Urothelium cell line (cell line): ENCODE data around the gene SMCO3.

Experiments
- DNase-seq: peaks from one replicate; pipeline ENCODE4 v3.0.0; 2011; ENCODE audit warnings: low spot score, mixed read lengths
- FAIRE-seq: peaks from 2 replicates; lab custom pipeline; 2011; peaks lifted over from hg19 to GRCh38; lab: Jason Lieb, UNC

The SMCO3 gene

GRCh38 chr12:14828892-14829291, 14.9 kb upstream of the SMCO3 start:
- FAIRE-seq (no peak), DNase-seq (no peak)

DNA sequence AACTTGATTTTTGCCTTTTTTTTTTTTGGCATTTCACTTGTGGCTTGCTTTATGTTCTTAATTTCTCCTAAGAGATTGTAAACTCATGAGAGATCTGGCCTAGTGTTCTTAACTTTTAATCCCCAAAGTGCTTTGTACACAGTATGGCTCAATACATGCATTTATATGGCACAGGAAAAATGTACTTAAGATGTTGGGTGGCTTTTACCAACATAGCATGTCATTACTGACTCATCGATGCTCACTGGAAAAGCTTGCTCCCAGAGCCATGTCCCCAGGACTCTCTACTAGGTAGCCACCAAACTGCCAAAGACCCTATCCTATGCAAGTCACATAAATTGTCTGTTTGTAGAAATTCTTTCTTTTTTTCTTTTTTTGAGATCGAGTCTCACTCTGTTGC, 13.1 kb upstream of the SMCO3 start:
- FAIRE-seq (no peak), DNase-seq (no peak)

DNA sequence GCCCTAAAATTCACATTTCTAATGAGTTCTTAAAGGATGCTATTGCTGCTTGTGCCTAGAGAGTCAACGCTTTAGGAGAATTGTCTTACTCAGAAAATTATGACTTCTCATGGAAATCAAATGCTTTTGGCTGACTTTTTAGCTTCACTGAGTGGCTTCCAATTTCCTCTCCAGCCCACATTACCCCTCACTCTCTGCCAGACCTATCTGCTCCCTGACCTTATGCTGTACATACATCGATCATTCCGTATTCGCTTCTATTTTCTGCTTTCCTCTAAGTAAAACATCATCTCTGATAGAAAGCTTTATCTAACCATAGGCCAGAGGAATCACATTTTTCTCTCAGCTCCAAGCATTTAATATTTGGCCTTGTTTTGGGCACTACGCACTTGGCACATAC, 12.5 kb upstream of the SMCO3 start:
- DNase-seq (no peak), FAIRE-seq (no peak)

- no peak for FAIRE-seq
Measured at GRCh38 chr12:14825256-14825655, 11.3 kb upstream of the SMCO3 start.

GRCh38 chr12:14824012-14824634, 10.1 kb upstream of the SMCO3 start:
- FAIRE-seq: no peak
- DNase-seq: no peak

More at GRCh38 chr12:14825256-14825655, 11.3 kb upstream of the SMCO3 start:
- DNase-seq: no peak

- DNase-seq (no peak), FAIRE-seq (no peak)
Measured at GRCh38 chr12:14811486-14811885, 2.5 kb downstream of the SMCO3 start.

DNA sequence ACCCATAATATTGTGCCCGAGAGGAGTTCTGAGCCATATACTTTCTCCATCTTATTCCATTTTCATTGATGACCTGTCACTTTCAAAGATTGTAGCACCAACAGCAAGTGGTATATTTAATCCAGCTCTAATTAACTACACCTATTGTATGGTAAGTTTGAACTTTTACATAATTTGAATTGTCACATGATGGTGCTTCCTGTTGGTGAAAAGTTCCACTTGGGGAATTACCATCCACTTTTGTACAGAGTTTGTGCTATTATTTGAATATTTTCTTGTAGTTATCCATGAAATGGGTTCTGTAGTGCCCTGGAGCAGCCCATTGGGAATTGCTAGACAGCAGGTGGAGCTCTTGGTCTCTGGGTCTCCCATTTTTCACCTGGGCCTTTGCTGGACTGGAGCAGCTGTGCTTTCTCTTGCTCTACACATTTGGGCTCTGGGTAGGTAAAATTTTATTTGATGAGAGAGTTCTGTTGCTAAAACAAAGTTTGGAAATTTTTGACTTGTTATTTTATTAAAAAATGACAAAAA, 3.0 kb downstream of the SMCO3 start:
- FAIRE-seq (peak; percentile 30), DNase-seq (peak; percentile 49)

GRCh38 chr12:14810167-14810952, 3.6 kb downstream of the SMCO3 start:
- DNase-seq (no peak), FAIRE-seq (no peak)

GRCh38 chr12:14803830-14804160, 10.2 kb downstream of the SMCO3 start:
- FAIRE-seq: no peak
- no peak for DNase-seq

GRCh38 chr12:14803011-14803829, 10.8 kb downstream of the SMCO3 start, which contains the start of the genes C12orf60 and WBP11:
C12orf60 (plus strand) TSS chr12:14803670; CDS start chr12:14822936, 19,266 bp downstream.
WBP11 (minus strand) TSS chr12:14803478; CDS start chr12:14801383, 2,095 bp downstream.
- peak; percentile 97 for DNase-seq
- FAIRE-seq: peak; percentile 88

DNA sequence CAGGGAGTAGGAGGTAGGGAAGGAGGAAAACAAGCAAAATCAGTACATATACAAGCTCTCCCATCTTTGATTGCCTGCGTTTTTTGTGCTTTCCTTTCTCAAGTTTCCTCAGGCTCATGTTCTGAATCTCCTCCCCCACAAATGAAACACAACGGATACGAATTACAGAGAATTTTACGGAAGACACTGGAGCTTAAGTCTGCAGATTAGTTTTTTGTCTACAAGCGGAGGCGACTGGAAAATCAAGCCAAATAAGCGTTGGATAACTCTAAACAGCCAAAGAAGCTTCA, 11.3 kb downstream of the SMCO3 start:
- FAIRE-seq (no peak), DNase-seq (no peak)

- no peak for DNase-seq
- FAIRE-seq: no peak
Measured at GRCh38 chr12:14802247-14802646, 11.7 kb downstream of the SMCO3 start.

GRCh38 chr12:14795028-14795448, 18.9 kb downstream of the SMCO3 start:
- no peak for FAIRE-seq

DNA sequence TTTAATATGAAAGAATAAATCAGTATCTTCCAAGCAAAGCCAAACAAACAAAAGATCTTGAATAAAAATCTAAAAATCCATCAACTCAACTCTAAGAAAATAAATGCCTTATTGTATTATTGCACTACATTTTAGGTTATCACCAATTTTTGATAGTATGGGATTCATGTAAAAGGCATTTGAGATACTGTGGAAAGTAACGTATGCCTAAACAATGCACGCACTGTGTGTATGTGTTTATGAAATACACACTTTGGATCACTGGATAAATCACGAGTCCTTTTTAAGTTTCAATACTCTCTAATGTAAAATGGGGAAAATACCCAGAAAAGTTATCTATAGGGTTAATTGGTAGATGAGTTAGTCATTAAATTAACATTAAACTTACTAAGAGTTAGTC, 28.4 kb downstream of the SMCO3 start:
- no peak for FAIRE-seq

More at GRCh38 chr12:14795028-14795448, 18.9 kb downstream of the SMCO3 start:
- DNase-seq: no peak

DNA sequence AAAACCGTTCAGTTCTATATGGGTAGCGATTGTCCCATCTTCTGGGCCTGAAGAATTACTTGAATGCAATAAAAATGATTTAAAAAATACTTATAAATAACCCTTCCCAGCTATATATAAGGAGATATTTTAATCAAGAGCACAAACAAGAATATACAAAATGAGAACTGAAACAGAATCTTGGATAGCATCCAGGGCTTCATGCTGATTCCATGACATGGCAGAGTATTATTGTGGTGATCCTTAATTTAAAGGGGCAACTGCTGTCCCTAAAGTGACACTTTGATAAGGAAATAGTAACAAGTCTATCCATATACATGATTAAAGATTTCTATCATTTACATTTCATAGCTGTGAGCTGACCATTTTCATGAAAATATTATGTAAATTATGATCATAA, 29.5 kb downstream of the SMCO3 start:
- DNase-seq: no peak
- FAIRE-seq: no peak

More for the DNA sequence above, 28.4 kb downstream of the SMCO3 start:
- DNase-seq: no peak

- no peak for FAIRE-seq
Measured at GRCh38 chr12:14782756-14783155, 31.2 kb downstream of the SMCO3 start.

DNA sequence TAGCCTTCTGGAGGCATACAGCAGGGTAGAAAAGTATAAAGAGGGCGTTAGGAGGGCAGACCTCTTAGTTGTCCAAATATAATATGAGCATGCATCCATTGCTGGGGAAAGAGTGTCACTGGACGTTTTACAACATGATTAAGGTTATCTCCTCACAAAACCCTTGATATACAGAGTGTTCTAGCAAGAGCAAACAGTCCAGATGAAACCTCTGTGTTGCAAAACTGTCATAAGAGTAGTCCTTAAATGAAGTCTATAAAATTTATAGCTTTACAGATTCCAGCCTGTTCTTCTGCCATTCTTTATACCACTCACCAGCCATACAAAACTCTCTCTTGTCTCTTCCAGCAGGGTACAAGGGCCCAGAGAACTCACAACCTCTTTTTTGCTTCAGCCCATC, 32.4 kb downstream of the SMCO3 start:
- DNase-seq: no peak
- FAIRE-seq: no peak

More at GRCh38 chr12:14782756-14783155, 31.2 kb downstream of the SMCO3 start:
- no peak for DNase-seq

GRCh38 chr12:14780859-14781258, 33.1 kb downstream of the SMCO3 start:
- FAIRE-seq: peak; percentile 17

GRCh38 chr12:14779834-14780233, 34.1 kb downstream of the SMCO3 start:
- FAIRE-seq (no peak), DNase-seq (no peak)

More at GRCh38 chr12:14780859-14781258, 33.1 kb downstream of the SMCO3 start:
- DNase-seq: no peak

GRCh38 chr12:14777271-14777670, 36.7 kb downstream of the SMCO3 start:
- DNase-seq (no peak), FAIRE-seq (no peak)
